Panc1 (cell line): Measurements from ENCODE around the gene BSND. TPM values are rescaled to one million over a fixed set of nuclear protein-coding genes. Genes with fewer than 3 reads are reported as not detected.

ENCODE experiments used
- ATAC-seq: fragments of 200-7000 bp; cut with Tn5 transposase; 2 replicates; pipeline ENCODE4 v1.9.1; 2020; ENCODE audit warnings: mild to moderate bottlenecking, moderate library complexity
- BruUV-seq: library from RNA; stranded (reverse); fragments of 400-500 nt; replicated peaks from 2 replicates; lab custom pipeline; 2021; lab: Mats Ljungman, UMichigan
- CTCF ChIA-PET: fragments of 300-600 bp; sonication (Branson Sonifier 250); formaldehyde crosslinking; loops from one replicate; lab custom pipeline; 2022; ENCODE audit warnings: antibody characterized with exemption; lab: Charles Lee
- POLR2A ChIA-PET: fragments of 300-600 bp; sonication (Branson Sonifier 250); formaldehyde crosslinking; loops from one replicate; lab custom pipeline; 2022; ENCODE audit warnings: antibody characterized with exemption; lab: Charles Lee
- DNase-seq: peaks from one replicate; pipeline ENCODE4 v3.0.0-alpha.2; 2010; ENCODE audit warnings: low read depth, low spot score
- H3K27ac ChIP-seq: 2 replicates; pipeline ENCODE4 v1.5.1; 2011; ENCODE audit warnings: mild to moderate bottlenecking, low read length, inconsistent platforms
- H3K27me3 ChIP-seq: fragments of 200-500 bp; sonication (Bioruptor generic); 2 replicates; pipeline ENCODE4 v1.6.0; 2014; ENCODE audit warnings: low read length, inconsistent platforms; ENCODE audit not compliant: control insufficient read depth, insufficient read depth
- H3K36me3 ChIP-seq: fragments of 200-500 bp; sonication (Bioruptor generic); 2 replicates; pipeline ENCODE4 v1.5.1; 2014; ENCODE audit warnings: inconsistent platforms, mild to moderate bottlenecking, low read length, moderate library complexity; ENCODE audit not compliant: control insufficient read depth, insufficient read depth
- H3K4me1 ChIP-seq: 2 replicates; pipeline ENCODE4 v1.5.1; 2011; ENCODE audit warnings: inconsistent platforms, mild to moderate bottlenecking, low read length, moderate library complexity; ENCODE audit not compliant: control insufficient read depth, insufficient read depth
- H3K4me3 ChIP-seq, 2 experiments: 2 replicates each; pipeline ENCODE4 v1.5.1; 2011 to 2012; ENCODE audit warnings: low read depth in 2 of 2, low read length in 2 of 2, mild to moderate bottlenecking in 2 of 2, inconsistent platforms in 1 of 2, moderate library complexity in 1 of 2
- H3K9me3 ChIP-seq: fragments of 200-500 bp; sonication (Bioruptor generic); 2 replicates; pipeline ENCODE4 v1.5.1; 2014; ENCODE audit warnings: low read depth, mild to moderate bottlenecking, inconsistent platforms, low read length, moderate library complexity; ENCODE audit not compliant: control insufficient read depth, insufficient read depth
- POLR2AphosphoS5 ChIP-seq: IDR thresholded peaks from 2 replicates; pipeline ENCODE4 v1.6.1; 2012; ENCODE audit warnings: mild to moderate bottlenecking, low read depth, low read length, moderate library complexity
- SIN3A ChIP-seq: IDR thresholded peaks from 2 replicates; pipeline ENCODE4 v1.6.1; 2012; ENCODE audit warnings: low read depth, mild to moderate bottlenecking, low read length, moderate library complexity, borderline replicate concordance; ENCODE audit not compliant: insufficient read depth
- TCF7L2 ChIP-seq: IDR thresholded peaks from 2 replicates; pipeline ENCODE4 v1.6.1; 2011; ENCODE audit warnings: mild to moderate bottlenecking, low read depth, low read length, inconsistent platforms
- in situ Hi-C: cut with HindIII; loops from 2 replicates; pipeline ENCODE4 v1.10.0; 2016; ENCODE audit warnings: low sequenced_read_pairs, low pct_unique_long_range_greater_than_20kb
- intact Hi-C: fragments of 100-400 bp; cut with micrococcal nuclease; formaldehyde crosslinking; loops from one replicate; pipeline ENCODE4 v1.10.0; 2022; ENCODE audit not compliant: unreplicated experiment
- total RNA-seq: library from RNA; stranded (reverse); gene quantifications from one replicate; pipeline ENCODE4 v1.2.1, GENCODE V29; 2021; ENCODE audit not compliant: unreplicated experiment
- TF ChIP-seq, protein P1 (sequence below): fragments of 450-650 bp; IDR thresholded peaks from 2 replicates; pipeline ENCODE4 v1.5.1; 2017; ENCODE audit warnings: mild to moderate bottlenecking
- TF ChIP-seq, protein P2 (sequence below), 2 experiments: IDR thresholded peaks; 2 replicates each; pipeline ENCODE4 v1.6.1; 2011 to 2012; ENCODE audit warnings: low read depth in 2 of 2, control low read depth in 1 of 2, low read length in 1 of 2, mild to moderate bottlenecking in 1 of 2, moderate library complexity in 1 of 2; ENCODE audit not compliant: insufficient read depth in 1 of 2

Gene BSND
- total RNA-seq, 1 experiment from 2014 or later: not detected

DNA sequence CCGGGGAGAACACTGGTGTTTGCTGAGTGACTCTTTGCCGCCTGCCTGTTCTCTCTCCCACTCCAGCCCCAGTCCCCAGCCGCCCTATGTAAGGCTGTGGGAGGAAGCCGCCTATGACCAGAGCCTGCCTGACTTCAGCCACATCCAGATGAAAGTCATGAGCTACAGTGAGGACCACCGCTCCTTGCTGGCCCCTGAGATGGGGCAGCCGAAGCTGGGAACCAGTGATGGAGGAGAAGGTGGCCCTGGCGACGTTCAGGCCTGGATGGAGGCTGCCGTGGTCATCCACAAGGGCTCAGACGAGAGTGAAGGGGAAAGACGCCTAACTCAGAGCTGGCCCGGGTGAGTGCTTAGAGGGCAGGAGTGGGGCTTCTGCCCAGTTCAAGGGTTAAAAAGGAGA, 8.2 kb downstream of the BSND start:
- BruUV-seq: no TSS peak
- no peaks in the 10 kb centered on the region for H3K9me3 ChIP-seq
- no peak for DNase-seq
- H3K27me3 ChIP-seq: no peaks in the 10 kb centered on the region
- H3K27ac ChIP-seq: no peak overlapping the region
- H3K4me1 ChIP-seq: no peaks in the 10 kb centered on the region
- ChIA-PET POLR2A (no interaction called here), CTCF (no interaction called here)
- TF ChIP-seq SIN3A: no peak
- TF ChIP-seq POLR2AphosphoS5: no peak
- TF ChIP-seq, protein P1, sequence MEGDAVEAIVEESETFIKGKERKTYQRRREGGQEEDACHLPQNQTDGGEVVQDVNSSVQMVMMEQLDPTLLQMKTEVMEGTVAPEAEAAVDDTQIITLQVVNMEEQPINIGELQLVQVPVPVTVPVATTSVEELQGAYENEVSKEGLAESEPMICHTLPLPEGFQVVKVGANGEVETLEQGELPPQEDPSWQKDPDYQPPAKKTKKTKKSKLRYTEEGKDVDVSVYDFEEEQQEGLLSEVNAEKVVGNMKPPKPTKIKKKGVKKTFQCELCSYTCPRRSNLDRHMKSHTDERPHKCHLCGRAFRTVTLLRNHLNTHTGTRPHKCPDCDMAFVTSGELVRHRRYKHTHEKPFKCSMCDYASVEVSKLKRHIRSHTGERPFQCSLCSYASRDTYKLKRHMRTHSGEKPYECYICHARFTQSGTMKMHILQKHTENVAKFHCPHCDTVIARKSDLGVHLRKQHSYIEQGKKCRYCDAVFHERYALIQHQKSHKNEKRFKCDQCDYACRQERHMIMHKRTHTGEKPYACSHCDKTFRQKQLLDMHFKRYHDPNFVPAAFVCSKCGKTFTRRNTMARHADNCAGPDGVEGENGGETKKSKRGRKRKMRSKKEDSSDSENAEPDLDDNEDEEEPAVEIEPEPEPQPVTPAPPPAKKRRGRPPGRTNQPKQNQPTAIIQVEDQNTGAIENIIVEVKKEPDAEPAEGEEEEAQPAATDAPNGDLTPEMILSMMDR: no peak
- TF ChIP-seq, protein P2, sequence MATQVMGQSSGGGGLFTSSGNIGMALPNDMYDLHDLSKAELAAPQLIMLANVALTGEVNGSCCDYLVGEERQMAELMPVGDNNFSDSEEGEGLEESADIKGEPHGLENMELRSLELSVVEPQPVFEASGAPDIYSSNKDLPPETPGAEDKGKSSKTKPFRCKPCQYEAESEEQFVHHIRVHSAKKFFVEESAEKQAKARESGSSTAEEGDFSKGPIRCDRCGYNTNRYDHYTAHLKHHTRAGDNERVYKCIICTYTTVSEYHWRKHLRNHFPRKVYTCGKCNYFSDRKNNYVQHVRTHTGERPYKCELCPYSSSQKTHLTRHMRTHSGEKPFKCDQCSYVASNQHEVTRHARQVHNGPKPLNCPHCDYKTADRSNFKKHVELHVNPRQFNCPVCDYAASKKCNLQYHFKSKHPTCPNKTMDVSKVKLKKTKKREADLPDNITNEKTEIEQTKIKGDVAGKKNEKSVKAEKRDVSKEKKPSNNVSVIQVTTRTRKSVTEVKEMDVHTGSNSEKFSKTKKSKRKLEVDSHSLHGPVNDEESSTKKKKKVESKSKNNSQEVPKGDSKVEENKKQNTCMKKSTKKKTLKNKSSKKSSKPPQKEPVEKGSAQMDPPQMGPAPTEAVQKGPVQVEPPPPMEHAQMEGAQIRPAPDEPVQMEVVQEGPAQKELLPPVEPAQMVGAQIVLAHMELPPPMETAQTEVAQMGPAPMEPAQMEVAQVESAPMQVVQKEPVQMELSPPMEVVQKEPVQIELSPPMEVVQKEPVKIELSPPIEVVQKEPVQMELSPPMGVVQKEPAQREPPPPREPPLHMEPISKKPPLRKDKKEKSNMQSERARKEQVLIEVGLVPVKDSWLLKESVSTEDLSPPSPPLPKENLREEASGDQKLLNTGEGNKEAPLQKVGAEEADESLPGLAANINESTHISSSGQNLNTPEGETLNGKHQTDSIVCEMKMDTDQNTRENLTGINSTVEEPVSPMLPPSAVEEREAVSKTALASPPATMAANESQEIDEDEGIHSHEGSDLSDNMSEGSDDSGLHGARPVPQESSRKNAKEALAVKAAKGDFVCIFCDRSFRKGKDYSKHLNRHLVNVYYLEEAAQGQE (IDR thresholded peaks at IDR 0.05; ENCODE audit: insufficient read depth in 1 of 2, low read depth in 2 of 2, low read length in 1 of 2): no peak
- no peak for TF ChIP-seq TCF7L2
- in situ Hi-C loops: no loop called here
- H3K36me3 ChIP-seq: no peaks in the 10 kb centered on the region
- intact Hi-C loops: no loop called here
- ATAC-seq: no peak
- no peak overlapping the region for H3K4me3 ChIP-seq

GRCh38 chr1:55007625-55008024, 8.9 kb downstream of the BSND start:
- intact Hi-C loops: no loop called here
- Histone ChIP-seq H3K27ac (no peak overlapping the region), H3K9me3 (no peaks in the 10 kb centered on the region), H3K4me3 (no peak overlapping the region), H3K36me3 (no peaks in the 10 kb centered on the region), H3K27me3 (no peaks in the 10 kb centered on the region), H3K4me1 (no peaks in the 10 kb centered on the region)
- in situ Hi-C loops: no loop called here
- ATAC-seq: peak; percentile 31
- ChIA-PET POLR2A (no interaction called here), CTCF (interaction anchor here (1.0 kb wide), 1 partner anchor 14 kb away, joined by 3 read pairs; no protein-coding TSS in a partner anchor)
- DNase-seq: no peak
- BruUV-seq: no TSS peak
- TF ChIP-seq, protein P2 (IDR thresholded peaks at IDR 0.05; ENCODE audit: insufficient read depth in 1 of 2, low read depth in 2 of 2, low read length in 1 of 2): no peak
- TF ChIP-seq POLR2AphosphoS5 (no peak), TCF7L2 (no peak), SIN3A (no peak)
- TF ChIP-seq, protein P1: no peak
